SK-N-SH treated with all-trans-retinoic acid at 6 μM for 48 hours (cell line): ENCODE results near the gene ST3GAL5.

Experiments used
- ATAC-seq: fragments of 200-7000 bp; cut with Tn5 transposase; 3 replicates; pipeline ENCODE4 v1.9.1; 2020; ENCODE audit warnings: mild to moderate bottlenecking, moderate library complexity
- ARNTL ChIP-seq: fragments of 450-650 bp; formaldehyde crosslinking; IDR thresholded peaks from 2 replicates; pipeline ENCODE4 v1.5.0; 2020; ENCODE audit warnings: low read depth, mild to moderate bottlenecking, moderate library complexity, borderline replicate concordance
- BACH2 ChIP-seq: fragments of 250-450 bp; sonication (Bioruptor Pico); IDR thresholded peaks from 2 replicates; pipeline ENCODE4 v1.9.0; 2021; ENCODE audit warnings: mild to moderate bottlenecking, borderline replicate concordance
- CREB5 ChIP-seq: fragments of 250-450 bp; sonication (Bioruptor Pico); IDR thresholded peaks from 2 replicates; pipeline ENCODE4 v1.5.1; 2020; ENCODE audit warnings: low read depth, mild to moderate bottlenecking, moderate library complexity
- CSDC2 ChIP-seq: fragments of 250-450 bp; sonication (Bioruptor Pico); IDR thresholded peaks from 2 replicates; pipeline ENCODE4 v1.5.0; 2020; ENCODE audit warnings: mild to moderate bottlenecking, moderate library complexity
- CSRNP3 ChIP-seq: fragments of 250-450 bp; sonication (Bioruptor Pico); IDR thresholded peaks from 2 replicates; pipeline ENCODE4 v1.5.1; 2021; ENCODE audit warnings: mild to moderate bottlenecking, moderate library complexity
- ESRRG ChIP-seq: fragments of 250-450 bp; sonication (Bioruptor Pico); IDR thresholded peaks from 2 replicates; pipeline ENCODE4 v1.6.1; 2021; ENCODE audit warnings: mild to moderate bottlenecking
- GLIS3 ChIP-seq: fragments of 250-450 bp; sonication (Bioruptor Pico); IDR thresholded peaks from 2 replicates; pipeline ENCODE4 v1.5.0; 2020; ENCODE audit warnings: mild to moderate bottlenecking, moderate library complexity
- PATZ1 ChIP-seq: fragments of 250-450 bp; sonication (Bioruptor Pico); IDR thresholded peaks from 2 replicates; pipeline ENCODE4 v1.8.0; 2020; ENCODE audit warnings: mild to moderate bottlenecking, moderate library complexity, borderline replicate concordance
- POU6F1 ChIP-seq: fragments of 250-450 bp; sonication (Bioruptor Pico); IDR thresholded peaks from 2 replicates; pipeline ENCODE4 v1.8.0; 2021; ENCODE audit warnings: low read depth, mild to moderate bottlenecking, moderate library complexity, borderline replicate concordance
- PPARA ChIP-seq: fragments of 250-450 bp; sonication (Bioruptor Pico); IDR thresholded peaks from 2 replicates; pipeline ENCODE4 v1.5.0; 2020; ENCODE audit warnings: mild to moderate bottlenecking, borderline replicate concordance
- RARB ChIP-seq: fragments of 250-450 bp; sonication (Bioruptor Pico); IDR thresholded peaks from 2 replicates; pipeline ENCODE4 v1.8.0; 2021; ENCODE audit warnings: mild to moderate bottlenecking, moderate library complexity
- SNAI2 ChIP-seq: fragments of 250-450 bp; sonication (Bioruptor Pico); IDR thresholded peaks from 2 replicates; pipeline ENCODE4 v1.5.0; 2020; ENCODE audit warnings: mild to moderate bottlenecking, moderate library complexity
- TCF4 ChIP-seq: fragments of 250-450 bp; sonication (Bioruptor Pico); IDR thresholded peaks from 2 replicates; pipeline ENCODE4 v1.8.0; 2021; ENCODE audit warnings: mild to moderate bottlenecking, moderate library complexity, borderline replicate concordance
- TOX ChIP-seq: fragments of 250-450 bp; sonication (Bioruptor Pico); IDR thresholded peaks from 2 replicates; pipeline ENCODE4 v1.8.0; 2021; ENCODE audit warnings: mild to moderate bottlenecking, moderate library complexity, borderline replicate concordance
- TSHZ2 ChIP-seq: fragments of 250-450 bp; sonication (Bioruptor Pico); IDR thresholded peaks from 2 replicates; pipeline ENCODE4 v1.5.0; 2020; ENCODE audit warnings: mild to moderate bottlenecking, moderate library complexity
- ZC3H10 ChIP-seq: fragments of 250-450 bp; sonication (Bioruptor Pico); IDR thresholded peaks from 2 replicates; pipeline ENCODE4 v1.5.1; 2021; ENCODE audit warnings: mild to moderate bottlenecking, moderate library complexity
- ZFP3 ChIP-seq: fragments of 250-450 bp; sonication (Bioruptor Pico); IDR thresholded peaks from 2 replicates; pipeline ENCODE4 v1.5.0; 2020; ENCODE audit warnings: mild to moderate bottlenecking, moderate library complexity
- ZFP30 ChIP-seq: fragments of 450-650 bp; formaldehyde crosslinking; IDR thresholded peaks from 2 replicates; pipeline ENCODE4 v1.5.0; 2022; ENCODE audit warnings: mild to moderate bottlenecking, moderate library complexity
- ZNF565 ChIP-seq: fragments of 450-650 bp; formaldehyde crosslinking; conservative IDR thresholded peaks from 2 replicates; pipeline ENCODE4 v1.5.0; 2020; ENCODE audit warnings: low read depth, mild to moderate bottlenecking, moderate library complexity
- ZNF70 ChIP-seq: fragments of 450-650 bp; formaldehyde crosslinking; IDR thresholded peaks from 2 replicates; pipeline ENCODE4 v1.5.0; 2020; ENCODE audit warnings: mild to moderate bottlenecking, moderate library complexity
- ZNF8 ChIP-seq: fragments of 450-650 bp; formaldehyde crosslinking; IDR thresholded peaks from 2 replicates; pipeline ENCODE4 v1.5.0; 2020; ENCODE audit warnings: mild to moderate bottlenecking, moderate library complexity

The ST3GAL5 gene

GRCh38 chr2:85900366-85900765, 11.6 kb upstream of the ST3GAL5 start:
- no peak for ATAC-seq

GRCh38 chr2:85899849-85900248, 11.1 kb upstream of the ST3GAL5 start:
- ATAC-seq: no peak
- TF ChIP-seq ARNTL (CRISPR knock-in tag) (no peak), BACH2 (CRISPR knock-in tag) (no peak), SNAI2 (CRISPR knock-in tag) (no peak), CREB5 (CRISPR knock-in tag) (no peak), CSDC2 (CRISPR knock-in tag) (no peak), TCF4 (no peak), PPARA (CRISPR knock-in tag) (no peak), ZC3H10 (CRISPR knock-in tag) (no peak), GLIS3 (CRISPR knock-in tag) (no peak)

More at GRCh38 chr2:85900366-85900765, 11.6 kb upstream of the ST3GAL5 start:
- TF ChIP-seq BACH2 (CRISPR knock-in tag) (no peak), ZFP30 (CRISPR knock-in tag) (no peak), PPARA (CRISPR knock-in tag) (no peak), CREB5 (CRISPR knock-in tag) (no peak), ZC3H10 (CRISPR knock-in tag) (no peak), SNAI2 (CRISPR knock-in tag) (no peak), ESRRG (CRISPR knock-in tag) (no peak), RARB (no peak), ZNF8 (CRISPR knock-in tag) (no peak), ZFP3 (no peak), CSDC2 (CRISPR knock-in tag) (no peak), TCF4 (no peak), CSRNP3 (CRISPR knock-in tag) (no peak), PATZ1 (no peak), TSHZ2 (CRISPR knock-in tag) (no peak), ZNF565 (CRISPR knock-in tag) (no peak), ARNTL (CRISPR knock-in tag) (no peak), POU6F1 (CRISPR knock-in tag) (no peak), ZNF70 (CRISPR knock-in tag) (no peak), TOX (CRISPR knock-in tag) (no peak)
